DOHH2 (cell line): ENCODE results near the gene PKDCC.

ENCODE experiments used
- EZH2phosphoT487 ChIP-seq: fragments of 200-600 bp; sonication (generic); IDR thresholded peaks from 2 replicates; pipeline ENCODE4 v1.6.1; 2017; ENCODE audit warnings: borderline replicate concordance, mild to moderate bottlenecking, antibody characterized with exemption, low read length, moderate library complexity, mixed read lengths
- TF ChIP-seq, protein P1 (sequence below): fragments of 200-600 bp; sonication (generic); IDR thresholded peaks from one replicate; pipeline ENCODE4 v1.5.1; 2014; ENCODE audit warnings: antibody characterized with exemption, mild to moderate bottlenecking, low read depth, low read length; ENCODE audit not compliant: poor library complexity, severe bottlenecking

DNA sequence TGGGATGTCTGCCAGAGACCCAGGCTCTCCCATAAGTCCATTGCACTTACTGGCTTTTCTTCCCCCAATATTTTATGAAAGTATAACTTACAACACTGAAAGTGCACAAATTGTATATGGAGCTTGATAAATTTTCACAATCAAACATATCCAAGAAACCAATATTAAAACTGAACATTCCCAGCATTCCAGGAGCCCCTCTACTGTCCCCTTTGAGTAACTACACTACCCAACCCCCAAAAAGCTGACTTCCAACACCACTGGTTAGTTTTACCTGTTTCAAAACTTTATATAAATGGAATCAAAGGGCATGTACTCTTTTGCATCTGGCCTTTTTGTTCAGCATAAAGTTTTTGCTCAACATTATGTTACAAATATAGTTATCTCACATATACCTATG, 35.2 kb upstream of the PKDCC start:
- TF ChIP-seq, protein P1, sequence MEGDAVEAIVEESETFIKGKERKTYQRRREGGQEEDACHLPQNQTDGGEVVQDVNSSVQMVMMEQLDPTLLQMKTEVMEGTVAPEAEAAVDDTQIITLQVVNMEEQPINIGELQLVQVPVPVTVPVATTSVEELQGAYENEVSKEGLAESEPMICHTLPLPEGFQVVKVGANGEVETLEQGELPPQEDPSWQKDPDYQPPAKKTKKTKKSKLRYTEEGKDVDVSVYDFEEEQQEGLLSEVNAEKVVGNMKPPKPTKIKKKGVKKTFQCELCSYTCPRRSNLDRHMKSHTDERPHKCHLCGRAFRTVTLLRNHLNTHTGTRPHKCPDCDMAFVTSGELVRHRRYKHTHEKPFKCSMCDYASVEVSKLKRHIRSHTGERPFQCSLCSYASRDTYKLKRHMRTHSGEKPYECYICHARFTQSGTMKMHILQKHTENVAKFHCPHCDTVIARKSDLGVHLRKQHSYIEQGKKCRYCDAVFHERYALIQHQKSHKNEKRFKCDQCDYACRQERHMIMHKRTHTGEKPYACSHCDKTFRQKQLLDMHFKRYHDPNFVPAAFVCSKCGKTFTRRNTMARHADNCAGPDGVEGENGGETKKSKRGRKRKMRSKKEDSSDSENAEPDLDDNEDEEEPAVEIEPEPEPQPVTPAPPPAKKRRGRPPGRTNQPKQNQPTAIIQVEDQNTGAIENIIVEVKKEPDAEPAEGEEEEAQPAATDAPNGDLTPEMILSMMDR = no peak
- TF ChIP-seq EZH2phosphoT487 = no peak
